Right renal cortex interstitium (tissue), 3 donors: ENCODE results near the gene PIGT. TPM values are rescaled to one million over a fixed set of nuclear protein-coding genes. Genes with fewer than 3 reads are reported as not detected.
A peak's percentile ranks its signal among the peaks of the same experiment; 100 is the strongest.
"Not testable (repeated sequence)": the region's sequence is repeated elsewhere in the genome, so short reads cannot be mapped to it uniquely, and the experiment has no call there.

Experiments used
- DNase-seq, 3 donors: peaks; one replicate each; pipeline ENCODE4 v3.0.0-alpha.2; 2013; ENCODE audit warnings: low read depth in 3 of 3, low spot score in 2 of 3
- polyA plus RNA-seq, 3 donors: library from polyadenylated mRNA; unstranded; fragments of 120-200 nt; gene quantifications; one replicate each; pipeline ENCODE4 v1.2.1, GENCODE V29; 2013; ENCODE audit not compliant: insufficient read length in 3 of 3

The PIGT gene
- polyA plus RNA-seq, 3 donors = 90.8 to 101 (median 97.5) TPM

DNA sequence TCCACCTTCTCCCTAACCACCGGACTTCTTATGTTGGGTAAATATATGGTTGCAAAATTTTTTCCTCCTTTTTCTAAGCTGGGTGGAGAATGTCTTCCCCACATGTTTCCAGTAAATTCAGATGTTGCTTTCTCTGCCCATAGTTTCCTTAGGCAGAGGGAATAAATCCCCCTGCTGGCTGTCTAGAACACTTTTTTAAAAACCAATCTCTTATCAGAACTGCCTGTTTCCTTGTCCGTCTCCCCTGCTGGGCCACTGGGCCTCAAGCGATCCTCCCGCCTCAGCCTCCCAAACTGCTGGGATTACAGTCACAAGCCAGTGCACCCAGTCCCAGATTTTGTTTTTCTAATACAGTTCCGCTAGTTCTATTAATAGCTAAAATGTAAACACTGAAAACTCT lies 43.7 kb downstream of the PIGT start:
- DNase-seq = no peak

DNA sequence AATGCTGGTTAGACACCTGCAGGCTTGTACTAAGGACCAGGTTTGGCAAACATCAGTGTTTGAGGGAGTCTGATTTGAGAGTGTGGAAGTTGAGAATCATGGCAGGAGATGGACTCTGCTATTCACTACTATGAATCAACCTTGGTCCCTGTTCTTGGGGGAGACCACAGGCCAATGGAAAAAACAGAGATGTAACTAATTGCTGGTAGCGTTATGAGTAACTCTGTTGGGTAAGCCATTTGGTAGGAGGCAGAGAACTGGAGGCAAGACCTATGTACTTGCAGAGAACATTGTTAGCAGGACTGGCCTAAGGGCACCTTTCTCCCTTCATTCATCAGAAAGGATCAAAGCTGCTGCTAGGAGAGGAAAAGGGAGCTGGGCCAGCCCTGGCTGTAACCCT lies 45.3 kb downstream of the PIGT start:
- no peak for DNase-seq

DNA sequence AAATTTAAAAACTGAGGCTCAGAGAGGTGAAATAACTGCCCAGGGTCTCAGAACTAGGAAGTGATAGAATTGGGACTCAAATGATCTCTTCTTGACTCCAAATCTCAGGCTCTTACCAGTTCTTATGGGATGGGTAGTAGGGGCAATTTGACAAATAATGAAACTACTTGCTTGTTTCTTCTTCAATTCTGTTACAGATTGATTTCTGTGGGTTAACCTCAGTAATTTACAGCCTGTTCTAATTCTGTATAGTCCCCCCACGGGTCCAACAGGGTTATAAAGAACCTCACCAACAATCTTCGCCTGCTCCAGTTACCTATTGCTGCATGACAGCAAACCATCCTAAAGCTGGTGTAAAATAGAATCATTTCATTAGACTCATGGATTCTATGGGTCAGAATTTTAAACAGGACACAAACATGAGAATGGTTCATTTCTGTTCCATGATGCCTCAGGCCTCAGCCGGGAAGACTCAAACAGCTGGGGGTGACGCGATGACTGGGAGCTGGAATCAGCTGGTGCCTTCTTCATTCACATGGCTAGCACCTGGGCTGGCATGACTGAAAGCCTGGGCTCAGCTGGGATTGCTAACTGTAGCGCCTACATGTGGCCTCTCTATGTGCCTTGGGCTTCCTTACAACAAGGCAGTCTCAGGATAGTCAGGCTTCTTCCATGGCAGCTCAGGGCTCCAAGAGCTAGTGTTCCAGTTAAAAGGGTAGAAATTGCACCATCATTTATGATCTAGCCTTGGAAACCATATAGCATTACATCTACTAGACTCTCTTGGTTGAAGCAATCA lies 47.0 kb downstream of the PIGT start:
- DNase-seq = no peak

DNA sequence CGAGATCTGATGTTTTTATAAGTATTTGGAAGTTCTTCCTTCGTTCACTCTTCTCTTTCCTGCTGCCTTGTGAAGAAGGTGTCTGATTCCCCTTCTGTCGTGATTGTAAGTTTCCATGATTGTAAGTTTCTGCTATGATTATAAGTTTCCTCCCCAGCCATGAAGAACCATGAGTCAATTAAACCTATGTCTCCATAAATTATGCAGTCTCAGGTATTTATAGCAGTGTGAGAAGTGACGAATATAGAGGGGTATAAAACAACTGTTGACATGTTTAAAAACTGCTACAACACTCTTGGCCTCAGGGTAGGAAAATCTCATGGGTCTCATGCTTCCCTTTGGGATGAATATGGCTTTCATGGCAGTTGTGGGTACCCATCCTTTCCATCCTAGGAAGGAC lies 47.8 kb downstream of the PIGT start:
- DNase-seq = no peak

DNA sequence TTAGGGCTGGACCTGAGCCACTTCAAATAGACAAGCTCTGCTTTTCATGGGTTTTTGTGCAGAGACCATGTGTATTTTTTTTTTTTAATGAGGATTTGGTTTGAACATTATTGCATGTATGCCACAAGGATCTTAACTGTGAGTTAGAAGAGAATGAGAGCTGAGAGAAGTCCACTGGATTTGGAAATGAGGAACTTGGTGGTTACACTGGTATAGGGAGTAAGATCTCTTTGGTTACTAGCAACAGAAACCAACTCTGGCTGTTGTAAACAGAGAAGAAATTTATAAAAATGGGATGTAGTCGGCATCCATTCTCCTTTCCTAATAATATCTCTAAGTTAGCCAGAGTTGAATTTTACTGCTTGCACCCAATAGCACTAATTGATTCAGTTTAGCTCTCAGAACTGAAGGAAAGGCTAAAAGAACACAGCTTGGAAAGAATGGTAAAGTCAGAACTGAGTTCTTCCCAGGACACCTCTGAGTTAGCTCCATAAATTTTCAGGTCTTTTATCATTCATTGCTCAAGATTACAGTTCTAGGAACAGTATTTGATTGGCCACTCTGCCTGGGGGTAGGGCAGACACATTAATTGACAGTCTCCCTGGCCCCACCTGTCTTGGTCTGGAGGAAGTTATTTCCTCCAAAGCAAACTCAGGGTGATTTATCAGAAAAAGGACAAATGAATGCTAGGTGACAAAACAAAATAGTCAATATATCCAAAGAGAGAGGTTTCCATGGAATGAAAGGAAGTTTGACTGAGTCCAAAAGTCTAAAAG lies 49.7 kb downstream of the PIGT start:
- no peak for DNase-seq

DNA sequence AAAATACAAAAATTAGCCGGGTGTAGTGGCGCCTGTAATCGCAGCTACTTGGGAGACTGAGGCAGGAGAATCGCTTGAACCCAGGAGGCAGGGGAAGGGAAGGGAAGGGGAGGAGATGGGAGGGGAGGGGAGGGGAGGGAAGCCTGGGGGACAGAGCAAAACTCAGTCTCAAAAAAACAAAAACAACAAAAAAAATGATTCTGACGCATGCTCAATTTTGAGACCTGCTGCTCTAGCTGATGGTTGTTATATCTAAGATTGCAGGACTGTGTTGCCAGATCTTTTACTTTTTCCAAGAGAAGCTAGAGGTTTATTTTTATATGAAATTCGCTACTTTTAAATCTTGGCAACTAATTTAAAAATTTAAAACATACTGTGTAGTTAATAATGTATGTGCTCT lies 51.2 kb downstream of the PIGT start:
- DNase-seq = no peak

DNA sequence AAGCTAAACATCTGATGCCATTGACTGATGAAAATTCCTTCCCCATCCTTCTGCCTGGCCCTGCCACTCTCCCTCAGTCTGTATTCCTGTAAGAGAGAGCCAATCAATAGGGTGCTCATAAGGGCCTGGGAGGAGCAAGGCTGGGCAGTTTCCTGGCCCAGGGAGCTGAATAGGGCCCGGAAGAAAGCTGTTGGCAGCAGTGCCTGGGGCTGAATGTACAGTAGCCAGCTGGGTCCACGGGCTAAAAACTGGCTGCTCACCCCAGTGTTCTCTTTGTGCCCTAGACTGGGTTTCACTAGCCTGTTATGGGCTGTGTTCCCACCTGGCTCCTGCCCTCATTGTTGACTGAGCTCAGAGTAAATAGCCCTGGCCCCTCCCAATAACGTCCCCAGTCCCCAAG lies 51.9 kb downstream of the PIGT start:
- DNase-seq = no peak

DNA sequence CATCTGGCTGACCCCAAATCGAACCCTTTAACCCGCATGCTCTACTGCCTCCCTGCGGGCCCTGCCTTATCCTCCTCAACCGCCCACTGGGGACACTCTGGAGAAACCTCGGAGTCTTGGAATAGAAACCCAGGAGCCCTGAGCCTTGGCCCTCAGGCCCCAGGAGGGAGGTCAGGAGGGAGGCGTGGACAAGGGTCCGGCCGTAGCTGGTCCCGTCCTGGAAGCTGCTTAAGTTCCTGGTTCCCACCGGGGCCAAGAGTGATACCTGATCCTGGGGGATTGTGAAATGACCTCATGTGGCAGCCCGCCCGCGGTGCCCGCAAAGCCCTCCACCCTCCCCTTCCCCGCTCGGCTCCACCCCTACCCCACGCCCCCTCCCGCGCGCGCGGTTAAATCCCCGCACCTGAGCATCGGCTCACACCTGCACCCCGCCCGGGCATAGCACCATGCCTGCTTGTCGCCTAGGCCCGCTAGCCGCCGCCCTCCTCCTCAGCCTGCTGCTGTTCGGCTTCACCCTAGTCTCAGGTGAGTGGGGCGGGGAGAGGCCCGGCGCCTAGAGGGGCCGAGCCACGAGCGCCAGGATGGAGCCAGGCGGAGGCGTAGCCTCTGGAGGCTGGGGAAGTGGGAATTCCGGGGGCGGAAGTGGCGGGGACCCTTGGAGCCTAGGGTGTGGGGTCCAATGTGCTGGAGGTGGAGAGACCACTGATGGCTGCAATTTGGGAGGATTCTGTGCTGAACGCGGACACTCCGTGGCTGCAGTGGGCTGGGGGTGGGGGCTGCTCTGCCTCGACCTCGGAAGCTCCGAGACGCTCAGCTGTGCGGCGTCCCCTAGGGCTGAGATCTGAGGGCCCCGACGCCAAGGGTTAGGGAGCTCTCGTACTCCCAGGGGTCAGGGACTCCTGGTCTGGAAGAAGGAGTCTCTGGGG lies 53.7 kb downstream of the PIGT start, which contains the start of gene WFDC2:
Gene WFDC2 (plus strand): TSS at position 418 of the 926 bp plus-strand sequence. CDS start 29 bp downstream, at position 447.
- DNase-seq = peak; percentile 14 to 59 (median 39)

DNA sequence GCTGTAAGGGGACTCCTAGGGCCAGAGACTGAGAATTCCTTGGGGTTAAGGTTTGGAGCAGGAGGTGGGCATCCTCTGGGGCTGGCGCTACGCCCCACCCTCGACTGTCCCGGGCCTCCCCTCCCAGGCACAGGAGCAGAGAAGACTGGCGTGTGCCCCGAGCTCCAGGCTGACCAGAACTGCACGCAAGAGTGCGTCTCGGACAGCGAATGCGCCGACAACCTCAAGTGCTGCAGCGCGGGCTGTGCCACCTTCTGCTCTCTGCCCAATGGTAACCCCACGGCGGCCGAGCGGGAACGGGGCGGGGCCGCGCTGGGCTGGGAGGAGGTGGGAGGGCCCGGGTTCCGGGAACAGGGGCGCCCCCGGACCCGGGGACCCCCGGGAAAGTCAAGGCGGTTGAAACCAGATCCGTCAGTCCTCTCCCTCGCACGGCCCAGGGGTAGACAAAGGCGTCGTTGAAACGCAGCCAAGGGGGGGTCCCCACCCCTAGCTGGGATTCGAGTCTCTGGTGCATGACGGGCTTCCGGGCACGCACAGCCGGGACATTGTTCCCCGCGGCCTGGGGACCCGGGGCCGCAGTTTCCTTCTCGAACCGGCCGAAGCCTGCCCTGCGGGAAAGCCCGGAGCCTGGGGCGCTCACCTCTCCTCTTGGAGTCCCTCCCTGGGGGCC lies 54.5 kb downstream of the PIGT start:
- peak; percentile 31 to 73 (median 57) for DNase-seq

DNA sequence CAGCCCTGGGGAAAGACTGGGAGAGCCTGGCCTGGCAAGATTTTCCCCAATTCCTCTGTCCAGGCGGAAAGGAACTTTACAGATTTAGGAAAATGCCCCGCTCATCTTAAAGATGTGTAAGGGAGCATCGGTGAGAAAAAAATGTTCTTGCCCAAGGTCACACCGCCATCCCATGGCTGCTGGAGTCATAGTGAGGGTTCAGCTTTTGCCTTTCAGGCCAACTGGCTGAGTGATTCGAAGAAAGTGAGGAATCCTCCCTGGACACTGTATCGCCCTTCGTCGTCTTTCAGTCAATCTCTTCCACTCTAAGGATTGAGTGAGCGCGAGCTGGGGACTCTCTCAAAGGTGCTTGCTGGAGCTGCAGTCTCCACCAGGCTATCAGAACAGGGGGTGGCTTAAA lies 55.0 kb downstream of the PIGT start:
- peak in 1 of 3 donors; percentile 33 for DNase-seq

DNA sequence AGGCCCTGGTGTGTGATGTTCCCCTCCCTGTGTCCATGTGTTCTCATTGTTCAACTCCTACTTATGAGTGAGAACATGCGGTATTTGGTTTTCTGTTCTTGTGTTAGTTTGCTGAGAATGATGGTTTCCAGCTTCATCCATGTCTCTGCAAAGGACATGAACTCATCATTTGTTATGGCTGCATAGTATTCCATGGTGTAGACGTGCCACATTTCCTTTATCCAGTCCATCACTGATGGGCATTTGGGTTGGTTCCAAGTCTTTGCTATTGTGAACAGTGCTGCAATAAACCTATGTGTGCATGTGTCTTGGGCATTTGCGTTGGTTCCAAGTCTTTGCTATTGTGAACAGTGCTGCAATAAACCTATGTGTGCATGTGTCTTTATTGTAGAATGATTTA lies 56.3 kb downstream of the PIGT start:
- DNase-seq = not testable (repeated sequence)

Other genes starting within 250 kb of the PIGT start
- gene PI3, start 241.2 kb upstream of the PIGT start, polyA plus RNA-seq = not detected
- not detected for gene SEMG1, start 209.1 kb upstream of the PIGT start, polyA plus RNA-seq
- under 1 TPM in 1 of 3 donors, not detected in 2; 0.11 TPM for gene SEMG2, start 194.8 kb upstream of the PIGT start, polyA plus RNA-seq
- gene SLPI, start 161.6 kb upstream of the PIGT start, polyA plus RNA-seq = not detected
- not detected for gene RBPJL, start 109.3 kb upstream of the PIGT start, polyA plus RNA-seq
- under 1 TPM; 0.13 to 0.33 (median 0.17) TPM for gene MATN4, start 107.8 kb upstream of the PIGT start, polyA plus RNA-seq
- gene SDC4, start 67.7 kb upstream of the PIGT start, polyA plus RNA-seq = 100 to 1,000 TPM; 163 to 174 (median 172) TPM
- gene SYS1, start 53.0 kb upstream of the PIGT start, polyA plus RNA-seq = 10 to 100 TPM; 32.3 to 33.8 (median 33.8) TPM
- 1 to 10 TPM in 1 of 3 donors, under 1 TPM in 2; 0.76 to 1.3 (median 0.79) TPM for gene TP53TG5, start 37.8 kb upstream of the PIGT start, polyA plus RNA-seq
- gene DBNDD2, start 7.9 kb upstream of the PIGT start, polyA plus RNA-seq = 10 to 100 TPM; 25.0 to 31.1 (median 27.0) TPM
- gene WFDC2, start 53.6 kb downstream of the PIGT start, polyA plus RNA-seq = 100 to 1,000 TPM; 141 to 180 (median 177) TPM
- gene SPINT3, start 99.5 kb downstream of the PIGT start, polyA plus RNA-seq = not detected
- under 1 TPM in 1 of 3 donors, not detected in 2; 0.19 TPM for gene WFDC6, start 123.3 kb downstream of the PIGT start, polyA plus RNA-seq
- under 1 TPM; 0.10 to 0.36 (median 0.32) TPM for gene EPPIN, start 131.3 kb downstream of the PIGT start, polyA plus RNA-seq
- under 1 TPM in 1 of 3 donors, not detected in 2; 0.12 TPM for gene WFDC8, start 163.1 kb downstream of the PIGT start, polyA plus RNA-seq
- gene WFDC10A, start 213.6 kb downstream of the PIGT start, polyA plus RNA-seq = not detected
- not detected for gene WFDC9, start 215.1 kb downstream of the PIGT start, polyA plus RNA-seq